Suprapubic skin (tissue), 4 donors: ENCODE data around the gene TSPAN33. TPM values are rescaled to one million over a fixed set of nuclear protein-coding genes. Genes with fewer than 3 reads are reported as not detected.

Source experiments
- DNase-seq, 2 donors: peaks; one replicate each; pipeline ENCODE4 v3.0.0-alpha.2; 2019; ENCODE audit warnings: low spot score in 2 of 2
- H3K27ac ChIP-seq: fragments of 200-600 bp; sonication (generic); one replicate; pipeline ENCODE4 v1.5.1; 2019
- H3K27me3 ChIP-seq: fragments of 200-600 bp; sonication (generic); one replicate; pipeline ENCODE4 v1.5.1; 2019
- H3K36me3 ChIP-seq: fragments of 200-600 bp; sonication (generic); one replicate; pipeline ENCODE4 v1.5.1; 2019
- H3K4me1 ChIP-seq: fragments of 200-600 bp; sonication (generic); one replicate; pipeline ENCODE4 v1.5.1; 2019
- H3K4me3 ChIP-seq: fragments of 200-600 bp; sonication (generic); one replicate; pipeline ENCODE4 v1.5.1; 2019; ENCODE audit warnings: mild to moderate bottlenecking
- H3K9me3 ChIP-seq: fragments of 200-600 bp; sonication (generic); one replicate; pipeline ENCODE4 v1.5.1; 2019
- EP300 ChIP-seq: sonication (generic); formaldehyde crosslinking; IDR thresholded peaks from one replicate; pipeline ENCODE4 v1.6.1; 2017; ENCODE audit warnings: antibody characterized with exemption
- POLR2A ChIP-seq, 2 donors: fragments of 450-650 bp; IDR thresholded peaks; one replicate each; pipeline ENCODE4 v1.6.1; 2017; ENCODE audit warnings: antibody characterized with exemption in 2 of 2, mild to moderate bottlenecking in 2 of 2, moderate library complexity in 2 of 2
- POLR2AphosphoS5 ChIP-seq, 3 donors: sonication (generic); formaldehyde crosslinking; IDR thresholded peaks; one replicate each; pipeline ENCODE4 v1.6.1; 2017; ENCODE audit warnings: antibody characterized with exemption in 3 of 3
- WGBS: methylation state at CpG from one replicate; pipeline ENCODE4 v1.1.5; 2018; 5-methylcytosine and 5-hydroxymethylcytosine counted together
- total RNA-seq, 4 donors: library from RNA; depleted of rRNA; stranded (reverse); fragments of >200 nt; gene quantifications; one replicate each; pipeline ENCODE4 v1.1.0, GENCODE V29; 2016
- TF ChIP-seq, protein P1 (sequence below), 2 donors: fragments of 200-600 bp in 1 of 2; fragments of 450-650 bp in 1 of 2; sonication (generic) in 1 of 2; IDR thresholded peaks; one replicate each; pipeline ENCODE4 v1.5.1; 2016 to 2019; ENCODE audit warnings: antibody characterized with exemption in 2 of 2, mild to moderate bottlenecking in 1 of 2, moderate library complexity in 1 of 2

TSPAN33 gene
- total RNA-seq, 4 donors from 2014 or later = 9.1 to 17.9 (median 11.1) TPM

DNA sequence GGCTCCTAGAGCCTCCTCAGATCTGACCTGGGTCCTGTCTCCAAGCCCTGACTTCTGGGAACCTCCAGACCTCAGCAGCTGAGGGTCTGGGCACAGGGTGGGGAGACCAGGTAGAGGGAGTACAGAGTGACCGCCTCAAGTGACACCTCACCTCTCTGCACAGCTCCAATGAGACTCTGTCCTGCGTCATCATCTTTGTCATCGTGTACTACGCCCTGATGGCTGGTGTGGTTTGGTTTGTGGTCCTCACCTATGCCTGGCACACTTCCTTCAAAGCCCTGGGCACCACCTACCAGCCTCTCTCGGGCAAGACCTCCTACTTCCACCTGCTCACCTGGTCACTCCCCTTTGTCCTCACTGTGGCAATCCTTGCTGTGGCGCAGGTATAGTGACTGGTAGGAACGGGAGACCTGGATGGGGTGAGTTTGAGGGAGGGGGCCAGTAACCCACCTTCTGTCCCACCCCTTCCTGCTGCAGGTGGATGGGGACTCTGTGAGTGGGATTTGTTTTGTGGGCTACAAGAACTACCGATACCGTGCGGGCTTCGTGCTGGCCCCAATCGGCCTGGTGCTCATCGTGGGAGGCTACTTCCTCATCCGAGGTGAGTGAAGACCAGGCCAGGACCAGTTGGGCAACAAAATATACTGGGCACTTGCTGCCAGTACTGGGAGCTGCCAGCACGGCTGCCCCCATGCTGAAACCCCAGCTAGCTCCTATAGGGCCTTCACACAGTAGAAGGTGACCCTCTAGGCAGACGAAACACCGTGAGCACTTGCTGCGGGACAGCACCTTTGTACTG is 61.7 kb downstream of the TSPAN33 start:
- no peaks in the 10 kb centered on the region for H3K4me1 ChIP-seq
- no peak for DNase-seq
- WGBS = 92% methylated on average over 18 of the region's 18 CpGs
- H3K27ac ChIP-seq = no peak overlapping the region
- peaks cover 23% of the 10 kb centered on the region for H3K36me3 ChIP-seq
- H3K4me3 ChIP-seq = no peak overlapping the region
- TF ChIP-seq, protein P1, sequence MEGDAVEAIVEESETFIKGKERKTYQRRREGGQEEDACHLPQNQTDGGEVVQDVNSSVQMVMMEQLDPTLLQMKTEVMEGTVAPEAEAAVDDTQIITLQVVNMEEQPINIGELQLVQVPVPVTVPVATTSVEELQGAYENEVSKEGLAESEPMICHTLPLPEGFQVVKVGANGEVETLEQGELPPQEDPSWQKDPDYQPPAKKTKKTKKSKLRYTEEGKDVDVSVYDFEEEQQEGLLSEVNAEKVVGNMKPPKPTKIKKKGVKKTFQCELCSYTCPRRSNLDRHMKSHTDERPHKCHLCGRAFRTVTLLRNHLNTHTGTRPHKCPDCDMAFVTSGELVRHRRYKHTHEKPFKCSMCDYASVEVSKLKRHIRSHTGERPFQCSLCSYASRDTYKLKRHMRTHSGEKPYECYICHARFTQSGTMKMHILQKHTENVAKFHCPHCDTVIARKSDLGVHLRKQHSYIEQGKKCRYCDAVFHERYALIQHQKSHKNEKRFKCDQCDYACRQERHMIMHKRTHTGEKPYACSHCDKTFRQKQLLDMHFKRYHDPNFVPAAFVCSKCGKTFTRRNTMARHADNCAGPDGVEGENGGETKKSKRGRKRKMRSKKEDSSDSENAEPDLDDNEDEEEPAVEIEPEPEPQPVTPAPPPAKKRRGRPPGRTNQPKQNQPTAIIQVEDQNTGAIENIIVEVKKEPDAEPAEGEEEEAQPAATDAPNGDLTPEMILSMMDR (IDR thresholded peaks at IDR 0.05) = no peak
- no peak for TF ChIP-seq POLR2A (IDR thresholded peaks at IDR 0.05)
- TF ChIP-seq EP300 = no peak
- TF ChIP-seq POLR2AphosphoS5 (IDR thresholded peaks at IDR 0.05) = no peak
- H3K9me3 ChIP-seq = no peaks in the 10 kb centered on the region
- H3K27me3 ChIP-seq = no peaks in the 10 kb centered on the region

DNA sequence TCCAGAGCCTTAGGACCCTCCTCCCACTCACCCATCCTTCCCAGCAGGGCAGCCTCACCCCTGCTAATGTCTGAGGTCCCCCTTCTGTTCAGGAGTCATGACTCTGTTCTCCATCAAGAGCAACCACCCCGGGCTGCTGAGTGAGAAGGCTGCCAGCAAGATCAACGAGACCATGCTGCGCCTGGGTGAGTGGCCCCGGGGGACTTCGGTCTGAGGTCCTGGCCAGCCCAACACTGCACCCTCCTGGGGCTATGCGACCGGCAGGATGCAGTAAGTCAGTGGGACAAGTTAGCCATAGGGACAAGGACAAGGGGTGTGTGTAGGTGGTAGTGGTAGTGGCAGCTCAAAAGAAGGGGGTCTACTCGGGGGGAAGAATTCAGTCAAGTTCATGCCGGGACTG is 64.2 kb downstream of the TSPAN33 start:
- Histone ChIP-seq H3K36me3 (peaks cover 35% of the 10 kb centered on the region), H3K27me3 (no peaks in the 10 kb centered on the region), H3K4me3 (no peak overlapping the region), H3K9me3 (no peaks in the 10 kb centered on the region), H3K4me1 (no peaks in the 10 kb centered on the region), H3K27ac (no peak overlapping the region)
- TF ChIP-seq, protein P1 (IDR thresholded peaks at IDR 0.05) = no peak
- no peak for TF ChIP-seq POLR2A (IDR thresholded peaks at IDR 0.05)
- no peak for TF ChIP-seq EP300
- no peak for TF ChIP-seq POLR2AphosphoS5 (IDR thresholded peaks at IDR 0.05)
- DNase-seq = no peak
- WGBS = 60% methylated on average over 9 of the region's 9 CpGs

DNA sequence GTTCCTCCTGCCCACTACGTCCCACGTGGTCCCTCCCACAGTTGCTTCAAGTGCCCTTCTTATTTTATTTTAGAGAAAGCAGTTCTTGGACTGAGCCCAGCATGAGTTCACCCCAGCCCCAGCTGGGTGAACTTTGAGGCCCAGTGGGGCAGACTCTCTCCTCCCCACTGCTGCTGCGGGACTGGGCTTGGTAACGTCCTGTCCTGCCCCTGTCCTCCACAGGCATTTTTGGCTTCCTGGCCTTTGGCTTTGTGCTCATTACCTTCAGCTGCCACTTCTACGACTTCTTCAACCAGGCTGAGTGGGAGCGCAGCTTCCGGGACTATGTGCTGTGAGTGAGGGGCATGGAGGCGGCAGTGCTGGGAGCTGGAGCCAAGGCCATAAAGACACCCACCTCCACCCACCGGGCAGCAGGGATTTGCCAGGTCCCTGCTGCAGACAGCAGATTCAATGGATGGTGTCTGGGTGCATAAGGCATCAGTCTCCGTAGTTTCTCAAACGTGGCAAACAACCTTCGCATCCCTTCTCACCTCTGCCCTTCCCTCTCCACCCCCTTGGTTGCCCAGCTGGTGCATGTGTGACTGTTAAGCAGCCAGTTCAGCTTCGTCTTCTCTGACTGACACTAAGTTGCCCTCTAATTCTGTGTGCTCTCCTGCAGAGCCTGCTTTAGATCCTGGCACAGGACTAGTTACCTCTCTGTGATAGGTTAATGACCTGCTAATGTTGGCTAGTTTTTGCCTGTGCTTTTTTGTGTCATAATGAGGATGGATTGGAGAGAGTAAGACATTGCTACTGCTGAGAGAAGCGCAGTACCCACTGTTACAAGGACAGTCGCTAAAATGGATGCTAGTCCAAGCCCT is 64.8 kb downstream of the TSPAN33 start:
- Histone ChIP-seq H3K27me3 (no peaks in the 10 kb centered on the region), H3K36me3 (peaks cover 35% of the 10 kb centered on the region), H3K27ac (no peak overlapping the region), H3K4me3 (no peak overlapping the region), H3K4me1 (no peaks in the 10 kb centered on the region), H3K9me3 (no peaks in the 10 kb centered on the region)
- WGBS = 80% methylated on average over 15 of the region's 15 CpGs
- no peak for TF ChIP-seq EP300
- no peak for TF ChIP-seq POLR2AphosphoS5 (IDR thresholded peaks at IDR 0.05)
- TF ChIP-seq, protein P1 (IDR thresholded peaks at IDR 0.05) = no peak
- TF ChIP-seq POLR2A (IDR thresholded peaks at IDR 0.05) = no peak
- DNase-seq = no peak

DNA sequence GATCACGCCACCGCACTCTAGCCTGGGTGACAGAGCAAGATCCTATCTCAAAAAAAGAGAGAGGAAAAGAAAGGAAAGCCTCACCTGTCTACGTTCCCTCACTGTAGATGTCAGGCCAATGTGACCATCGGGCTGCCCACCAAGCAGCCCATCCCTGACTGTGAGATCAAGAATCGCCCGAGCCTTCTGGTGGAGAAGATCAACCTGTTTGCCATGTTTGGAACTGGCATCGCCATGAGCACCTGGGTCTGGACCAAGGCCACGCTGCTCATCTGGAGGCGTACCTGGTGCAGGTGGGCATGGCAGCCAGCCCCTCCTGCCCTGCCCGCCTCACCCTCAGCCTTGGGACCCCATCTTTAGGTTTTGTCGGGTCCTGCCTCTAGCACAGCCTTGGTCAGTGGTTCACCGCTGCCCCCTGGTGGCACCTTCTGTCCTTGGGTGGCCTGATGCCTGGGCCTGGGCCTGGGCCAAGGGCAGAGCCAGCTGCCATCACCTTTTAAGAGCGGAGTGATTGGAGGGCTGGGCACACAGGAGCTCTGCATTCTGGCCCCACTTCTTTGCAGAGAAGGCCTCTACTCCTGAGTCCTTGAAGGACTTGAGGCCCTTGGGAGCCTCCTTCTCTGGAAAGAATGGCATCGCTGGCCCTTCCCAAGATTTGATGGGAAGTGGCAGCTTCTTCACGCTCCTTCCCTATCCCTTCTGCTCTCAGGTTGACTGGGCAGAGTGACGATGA is 65.9 kb downstream of the TSPAN33 start:
- peak in 1 of 2 donors; percentile 84 for DNase-seq
- Histone ChIP-seq H3K36me3 (peaks cover 35% of the 10 kb centered on the region), H3K9me3 (no peaks in the 10 kb centered on the region), H3K4me3 (no peak overlapping the region), H3K27me3 (no peaks in the 10 kb centered on the region), H3K4me1 (no peaks in the 10 kb centered on the region), H3K27ac (no peak overlapping the region)
- TF ChIP-seq EP300 = no peak
- TF ChIP-seq, protein P1 (IDR thresholded peaks at IDR 0.05) = peak; percentile 78 to 81
- TF ChIP-seq POLR2AphosphoS5 (IDR thresholded peaks at IDR 0.05) = no peak
- TF ChIP-seq POLR2A (IDR thresholded peaks at IDR 0.05) = no peak
- 56% methylated on average over 15 of the region's 16 CpGs for WGBS
